K562 (cell line): Measurements from ENCODE around the gene LRRC8C. TPM values are rescaled to one million over a fixed set of nuclear protein-coding genes. Genes with fewer than 3 reads are reported as not detected.

Experiments used
- ATAC-seq: fragments of 200-7000 bp; cut with Tn5 transposase; 3 replicates; pipeline ENCODE4 v1.9.1; 2020; ENCODE audit warnings: moderate library complexity
- BruUV-seq: library from RNA; stranded (reverse); fragments of 400-500 nt; replicated peaks from 2 replicates; lab custom pipeline; 2021; lab: Mats Ljungman, UMichigan
- CTCF ChIA-PET: fragments of 300-600 bp; formaldehyde crosslinking; extraction: SDS; loops from one replicate; lab custom pipeline; 2021; ENCODE audit warnings: low intra/inter-chr PET ratio; lab: Yijun Ruan, JAX
- POLR2A ChIA-PET: fragments of 300-600, 350-650 bp; sonication (Branson Sonifier 250); formaldehyde crosslinking; extraction: SDS; loops from one replicate; lab custom pipeline; 2021; ENCODE audit warnings: antibody characterized with exemption, inconsistent platforms; lab: Yijun Ruan, JAX
- DNase-seq, 4 experiments: peaks; one replicate each; pipeline versions ENCODE4 v3.0.0 to v3.0.0-alpha.2; 2011 to 2018; ENCODE audit warnings: low spot score in 3 of 4, mixed read lengths in 3 of 4; ENCODE audit errors: extremely low read depth in 1 of 4
- FAIRE-seq: peaks from 2 replicates; lab custom pipeline; 2011; peaks lifted over from hg19 to GRCh38; lab: Jason Lieb, UNC
- H2AFZ ChIP-seq: 2 replicates; pipeline ENCODE4 v1.6.0; 2011; ENCODE audit warnings: low read depth, low read length, control low read depth, inconsistent platforms
- H3K27ac ChIP-seq: fragments of 200-600 bp; 3 replicates; pipeline ENCODE4 v1.8.0; 2011; ENCODE audit warnings: low read depth, mild to moderate bottlenecking, control low read depth, inconsistent platforms, low read length, moderate library complexity, mixed read lengths; ENCODE audit errors: extremely low read depth
- H3K27me3 ChIP-seq, 2 experiments: fragments of 300-600 bp in 1 of 2; 2 replicates in 1 of 2; 3 replicates in 1 of 2; pipeline versions ENCODE4 v1.6.0 to v1.8.0; 2011; ENCODE audit warnings: inconsistent platforms in 2 of 2, low read length in 2 of 2, mild to moderate bottlenecking in 1 of 2, mixed read lengths in 1 of 2, moderate library complexity in 1 of 2; ENCODE audit not compliant: control insufficient read depth in 2 of 2, insufficient read depth in 2 of 2
- H3K36me3 ChIP-seq: fragments of 300-600 bp; 3 replicates; pipeline ENCODE4 v1.8.0; 2011; ENCODE audit warnings: mild to moderate bottlenecking, low read length, inconsistent platforms; ENCODE audit not compliant: control insufficient read depth, insufficient read depth
- H3K4me1 ChIP-seq, 2 experiments: fragments of 200-600 bp in 1 of 2; replicated peaks in 1 of 2; 2 replicates in 1 of 2; 3 replicates in 1 of 2; pipeline versions ENCODE4 v1.5.1 to v1.8.0; 2011; ENCODE audit warnings: inconsistent platforms in 2 of 2, low read length in 2 of 2, mild to moderate bottlenecking in 1 of 2, mixed read lengths in 1 of 2, moderate library complexity in 1 of 2; ENCODE audit not compliant: control insufficient read depth in 2 of 2, insufficient read depth in 2 of 2
- H3K4me2 ChIP-seq: 2 replicates; pipeline ENCODE4 v1.6.1; 2011; ENCODE audit warnings: low read length, control low read depth, inconsistent platforms, mixed read lengths; ENCODE audit not compliant: insufficient read depth
- H3K4me3 ChIP-seq: fragments of 200-600 bp; sonication (generic), shearing (Covaris generic); 2 replicates; pipeline ENCODE4 v1.5.1; 2016; ENCODE audit warnings: control low read depth, inconsistent platforms
- H3K79me2 ChIP-seq: fragments of 200-600 bp; 3 replicates; pipeline ENCODE4 v1.8.0; 2011; ENCODE audit warnings: low read length, inconsistent platforms; ENCODE audit not compliant: control insufficient read depth, insufficient read depth
- H3K9ac ChIP-seq, 2 experiments: 2 replicates each; pipeline versions ENCODE4 v1.6.0 to v1.6.1; 2011; ENCODE audit warnings: low read depth in 2 of 2, low read length in 2 of 2, control low read depth in 1 of 2, inconsistent platforms in 1 of 2, mild to moderate bottlenecking in 1 of 2, mixed read lengths in 1 of 2; ENCODE audit not compliant: insufficient read depth in 1 of 2
- H3K9me1 ChIP-seq: one replicate; pipeline ENCODE4 v1.6.0; 2011; ENCODE audit warnings: inconsistent platforms, mild to moderate bottlenecking, low read length, moderate library complexity; ENCODE audit not compliant: control insufficient read depth, insufficient read depth
- H3K9me3 ChIP-seq: replicated peaks from 2 replicates; pipeline ENCODE4 v1.5.1; 2011; ENCODE audit warnings: low read depth, low read length, inconsistent platforms; ENCODE audit not compliant: control insufficient read depth, insufficient read depth
- H4K20me1 ChIP-seq: replicated peaks from 2 replicates; pipeline ENCODE4 v1.6.1; 2011; ENCODE audit warnings: low read length, inconsistent platforms, mixed read lengths; ENCODE audit not compliant: control insufficient read depth, insufficient read depth
- CBX1 ChIP-seq: sonication (generic); IDR thresholded peaks from 2 replicates; pipeline ENCODE4 v1.6.1; 2016; ENCODE audit warnings: antibody characterized with exemption, low read depth, mild to moderate bottlenecking
- CREBBP ChIP-seq: IDR thresholded peaks from one replicate; pipeline ENCODE4 v1.6.1; 2012; ENCODE audit warnings: low read depth, mild to moderate bottlenecking, control low read depth, inconsistent platforms, low read length
- E4F1 ChIP-seq: fragments of 250-450 bp; sonication (Bioruptor Pico); IDR thresholded peaks from 2 replicates; pipeline ENCODE4 v1.5.0; 2021; ENCODE audit warnings: mild to moderate bottlenecking, borderline replicate concordance
- FOXK2 ChIP-seq, 2 experiments: fragments of 450-650 bp; IDR thresholded peaks in 1 of 2; conservative IDR thresholded peaks in 1 of 2; 2 replicates each; pipeline ENCODE4 v1.6.1; 2016; ENCODE audit warnings: low read depth in 2 of 2, mild to moderate bottlenecking in 1 of 2
- MAZ ChIP-seq, 2 experiments: fragments of 450-650 bp in 1 of 2; sonication (generic) in 1 of 2; formaldehyde crosslinking; IDR thresholded peaks in 1 of 2; conservative IDR thresholded peaks in 1 of 2; 2 replicates each; pipeline versions ENCODE4 v1.4.0 to v1.5.0; 2020; ENCODE audit warnings: mild to moderate bottlenecking in 1 of 2, missing genetic modification reagents in 1 of 2
- SMARCA4 ChIP-seq: fragments of 450-650 bp; IDR thresholded peaks from 2 replicates; pipeline ENCODE4 v1.6.1; 2016
- SPI1 ChIP-seq: IDR thresholded peaks from 2 replicates; pipeline ENCODE4 v1.6.1; 2011; ENCODE audit warnings: low read depth, low read length, control low read depth, borderline replicate concordance
- TOE1 ChIP-seq, 2 experiments: fragments of 450-650 bp in 1 of 2; sonication (generic) in 1 of 2; formaldehyde crosslinking in 1 of 2; IDR thresholded peaks; 2 replicates each; pipeline versions ENCODE4 v1.7.1 to v1.8.0; 2016 to 2022; ENCODE audit warnings: borderline replicate concordance in 2 of 2, mild to moderate bottlenecking in 2 of 2, antibody characterized with exemption in 1 of 2, inconsistent platforms in 1 of 2, low read depth in 1 of 2, missing genetic modification reagents in 1 of 2, moderate library complexity in 1 of 2
- TRIM24 ChIP-seq, 2 experiments: fragments of 450-650 bp; IDR thresholded peaks; 2 replicates each; pipeline ENCODE4 v1.6.1; 2016
- WGBS: fragments of 100-300 bp; shearing (Covaris generic); methylation state at CpG from one replicate; pipeline ENCODE4 v1.1.6; 2016; ENCODE audit warnings: low coverage, mixed read lengths; ENCODE audit not compliant: insufficient coverage; ENCODE audit errors: missing lambda C conversion rate; 5-methylcytosine and 5-hydroxymethylcytosine counted together
- in situ Hi-C: fragments of 300-500 bp; cut with MboI; formaldehyde crosslinking; loops from 4 replicates; pipeline ENCODE4 v1.15.0; 2018; ENCODE audit warnings: inconsistent platforms, mixed read lengths
- intact Hi-C: fragments of 100-400 bp; cut with micrococcal nuclease; formaldehyde crosslinking; loops from 2 replicates; pipeline ENCODE4 v1.14.2; 2022
- polyA plus RNA-seq, 8 experiments: library from polyadenylated mRNA; depleted of rRNA in 4 of 8; stranded (reverse) in 5 of 8; unstranded in 3 of 8; fragments of >200 nt; fragmentation: Nextera tagmentation in 2 of 8; fragmentation: Illumina TruSeq in 1 of 8; extraction: Ambion mirVana in 2 of 8; extraction: Trizol in 1 of 8; gene quantifications; 2 replicates each; pipeline versions ENCODE4 v1.2.1 to v1.2.3, GENCODE V29; 2011 to 2014; ENCODE audit warnings: inconsistent platforms in 1 of 8, missing spikeins in 1 of 8
- total RNA-seq, 7 experiments: library from RNA; depleted of rRNA in 6 of 7; stranded (reverse); fragments of >200 nt in 6 of 7; fragmentation: Illumina TruSeq in 2 of 7; extraction: Trizol in 2 of 7; gene quantifications; 2 replicates each; pipeline versions ENCODE4 v1.2.1 to v1.2.3, GENCODE V29; 2011 to 2021; ENCODE audit warnings: low replicate concordance in 1 of 7
- TF ChIP-seq, protein P1 (sequence below): IDR thresholded peaks from 3 replicates; pipeline ENCODE4 v1.6.1; 2011; ENCODE audit warnings: borderline replicate concordance, mild to moderate bottlenecking, moderate library complexity; ENCODE audit not compliant: insufficient read length; ENCODE audit errors: extremely low read depth

Gene LRRC8C
- total and polyA plus RNA-seq, 9 of the 15 experiments (the other 6 are each of a cell fraction or from before 2014, with no cell fraction given): 1.00 to 12.5 (median 4.5) TPM

GRCh38 chr1:89753761-89754160 lies 120.8 kb downstream of the LRRC8C start:
- Histone ChIP-seq H3K9ac (no peak overlapping the region), H4K20me1 (no peaks in the 10 kb centered on the region)
- no TSS peak for BruUV-seq
- TF ChIP-seq FOXK2 (conservative IDR thresholded peaks at IDR 0.05 in 1 of 2, IDR thresholded peaks at IDR 0.05 in 1 of 2; ENCODE audit: low read depth in 2 of 2) (no peak), CREBBP (no peak)
- TF ChIP-seq, all 486 proteins: peak for 0
- POLR2A ChIA-PET: interaction anchor here (0.6 kb wide), 1 partner anchor 18 kb away, joined by 3 read pairs; no protein-coding TSS in a partner anchor
- Histone ChIP-seq H3K79me2 (no peaks in the 10 kb centered on the region), H2AFZ (no peak overlapping the region), H3K4me3 (no peak overlapping the region), H3K9me1 (no peaks in the 10 kb centered on the region), H3K9me3 (no peaks in the 10 kb centered on the region), H3K4me2 (no peak overlapping the region), H3K36me3 (no peaks in the 10 kb centered on the region), H3K27ac (no peak overlapping the region), H3K4me1 (no peaks in the 10 kb centered on the region; a peak in 1 of 5 replicates), H3K27me3 (no peaks in the 10 kb centered on the region; a peak in 1 of 5 replicates)
- CTCF ChIA-PET: no interaction called here
- FAIRE-seq (no peak), ATAC-seq (no peak), DNase-seq (no peak)
- intact Hi-C loops (no loop called here), in situ Hi-C loops (no loop called here)

GRCh38 chr1:89754518-89754917 lies 121.6 kb downstream of the LRRC8C start:
- Histone ChIP-seq H3K27ac (no peak overlapping the region), H3K4me2 (no peak overlapping the region), H3K27me3 (no peaks in the 10 kb centered on the region; a peak in 1 of 5 replicates), H3K4me3 (no peak overlapping the region), H4K20me1 (no peaks in the 10 kb centered on the region), H3K4me1 (no peaks in the 10 kb centered on the region; a peak in 2 of 5 replicates), H2AFZ (no peak overlapping the region), H3K9ac (no peak overlapping the region), H3K79me2 (no peaks in the 10 kb centered on the region), H3K36me3 (no peaks in the 10 kb centered on the region), H3K9me3 (no peaks in the 10 kb centered on the region), H3K9me1 (no peaks in the 10 kb centered on the region)
- in situ Hi-C loops (no loop called here), intact Hi-C loops (no loop called here)
- FAIRE-seq (no peak), ATAC-seq (no peak), DNase-seq (no peak)
- ChIA-PET POLR2A (no interaction called here), CTCF (interaction anchor here (0.7 kb wide), 1 partner anchor 12 kb away, joined by 3 read pairs; no protein-coding TSS in a partner anchor)
- BruUV-seq: no TSS peak
- 39% methylated on average over 2 of the region's 2 CpGs for WGBS
- TF ChIP-seq E4F1 (CRISPR knock-in tag): no peak
- TF ChIP-seq TOE1 (IDR thresholded peaks at IDR 0.05; ENCODE audit: borderline replicate concordance): no peak
- no peak for TF ChIP-seq TOE1 (CRISPR knock-in tag; IDR thresholded peaks at IDR 0.05; ENCODE audit: borderline replicate concordance, low read depth)
- TF ChIP-seq SMARCA4: no peak
- TF ChIP-seq SPI1: peak; percentile 49; the same call in 1 of the 2 replicates
- TF ChIP-seq CBX1: no peak
- TF ChIP-seq MAZ (CRISPR knock-in tag; conservative IDR thresholded peaks at IDR 0.05 in 1 of 2, IDR thresholded peaks at IDR 0.05 in 1 of 2): no peak
- TF ChIP-seq, protein P1, sequence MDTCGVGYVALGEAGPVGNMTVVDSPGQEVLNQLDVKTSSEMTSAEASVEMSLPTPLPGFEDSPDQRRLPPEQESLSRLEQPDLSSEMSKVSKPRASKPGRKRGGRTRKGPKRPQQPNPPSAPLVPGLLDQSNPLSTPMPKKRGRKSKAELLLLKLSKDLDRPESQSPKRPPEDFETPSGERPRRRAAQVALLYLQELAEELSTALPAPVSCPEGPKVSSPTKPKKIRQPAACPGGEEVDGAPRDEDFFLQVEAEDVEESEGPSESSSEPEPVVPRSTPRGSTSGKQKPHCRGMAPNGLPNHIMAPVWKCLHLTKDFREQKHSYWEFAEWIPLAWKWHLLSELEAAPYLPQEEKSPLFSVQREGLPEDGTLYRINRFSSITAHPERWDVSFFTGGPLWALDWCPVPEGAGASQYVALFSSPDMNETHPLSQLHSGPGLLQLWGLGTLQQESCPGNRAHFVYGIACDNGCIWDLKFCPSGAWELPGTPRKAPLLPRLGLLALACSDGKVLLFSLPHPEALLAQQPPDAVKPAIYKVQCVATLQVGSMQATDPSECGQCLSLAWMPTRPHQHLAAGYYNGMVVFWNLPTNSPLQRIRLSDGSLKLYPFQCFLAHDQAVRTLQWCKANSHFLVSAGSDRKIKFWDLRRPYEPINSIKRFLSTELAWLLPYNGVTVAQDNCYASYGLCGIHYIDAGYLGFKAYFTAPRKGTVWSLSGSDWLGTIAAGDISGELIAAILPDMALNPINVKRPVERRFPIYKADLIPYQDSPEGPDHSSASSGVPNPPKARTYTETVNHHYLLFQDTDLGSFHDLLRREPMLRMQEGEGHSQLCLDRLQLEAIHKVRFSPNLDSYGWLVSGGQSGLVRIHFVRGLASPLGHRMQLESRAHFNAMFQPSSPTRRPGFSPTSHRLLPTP: no peak
- TF ChIP-seq TRIM24 (IDR thresholded peaks at IDR 0.05): peak in 1 of 2 experiments; percentile 51; a peak in 1 of 4 replicates
